Osteocyte (in vitro differentiated cells): ENCODE data around the gene OSBPL10. TPM values are rescaled to one million over a fixed set of nuclear protein-coding genes. Genes with fewer than 3 reads are reported as not detected.
A peak's percentile ranks its signal among the peaks of the same experiment; 100 is the strongest.

Experiments used
- DNase-seq: peaks from one replicate; pipeline ENCODE4 v3.0.0; 2021; ENCODE audit warnings: mixed read lengths; ENCODE audit not compliant: unreplicated experiment; ENCODE audit errors: extremely low spot score
- H3K27ac Mint-ChIP-seq: one replicate; pipeline ENCODE4 v1.8.0; 2021; ENCODE audit warnings: mild to moderate bottlenecking, mixed read lengths; ENCODE audit not compliant: unreplicated experiment
- H3K27me3 Mint-ChIP-seq: one replicate; pipeline ENCODE4 v1.8.0; 2021; ENCODE audit warnings: mixed read lengths; ENCODE audit not compliant: unreplicated experiment
- H3K36me3 Mint-ChIP-seq: one replicate; pipeline ENCODE4 v1.8.0; 2021; ENCODE audit warnings: mixed read lengths; ENCODE audit not compliant: unreplicated experiment
- H3K4me1 Mint-ChIP-seq: one replicate; pipeline ENCODE4 v1.8.0; 2021; ENCODE audit warnings: mixed read lengths; ENCODE audit not compliant: unreplicated experiment
- H3K4me3 Mint-ChIP-seq: one replicate; pipeline ENCODE4 v1.8.0; 2021; ENCODE audit warnings: mild to moderate bottlenecking, moderate library complexity, mixed read lengths; ENCODE audit not compliant: unreplicated experiment
- H3K9me3 Mint-ChIP-seq: one replicate; pipeline ENCODE4 v1.8.0; 2021; ENCODE audit warnings: mixed read lengths; ENCODE audit not compliant: unreplicated experiment
- CTCF ChIP-seq: fragments of 200-600 bp; sonication (generic); IDR thresholded peaks from 2 replicates; pipeline ENCODE4 v1.5.0; 2021; ENCODE audit warnings: antibody characterized with exemption, mild to moderate bottlenecking, moderate library complexity
- total RNA-seq: library from RNA; stranded (reverse); gene quantifications from 2 replicates; pipeline ENCODE4 v1.2.1, GENCODE V29; 2021

Gene OSBPL10
- total RNA-seq, 1 donor from 2014 or later = 21.7 TPM

- Mint-ChIP-seq H3K9me3 (no peaks in the 10 kb centered on the region), H3K4me3 (no peak overlapping the region), H3K4me1 (peaks cover 17% of the 10 kb centered on the region), H3K27me3 (no peaks in the 10 kb centered on the region), H3K36me3 (no peaks in the 10 kb centered on the region), H3K27ac (no peak overlapping the region)
- DNase-seq = no peak
- TF ChIP-seq CTCF = no peak
Observed at GRCh38 chr3:31927811-31928210, 53.3 kb downstream of the OSBPL10 start.

- Mint-ChIP-seq H3K27me3 (no peaks in the 10 kb centered on the region), H3K36me3 (no peaks in the 10 kb centered on the region), H3K4me3 (no peak overlapping the region), H3K9me3 (no peaks in the 10 kb centered on the region), H3K4me1 (peaks cover 17% of the 10 kb centered on the region), H3K27ac (no peak overlapping the region)
- DNase-seq = peak; percentile 10
- TF ChIP-seq CTCF = no peak
Observed at GRCh38 chr3:31926543-31926942, 54.5 kb downstream of the OSBPL10 start.

- Mint-ChIP-seq H3K27ac (no peak overlapping the region), H3K9me3 (peaks cover under 1% of the 10 kb centered on the region), H3K36me3 (peaks cover 1% of the 10 kb centered on the region), H3K4me1 (peaks cover 17% of the 10 kb centered on the region), H3K4me3 (no peak overlapping the region), H3K27me3 (no peaks in the 10 kb centered on the region)
- no peak for DNase-seq
- TF ChIP-seq CTCF = no peak
Observed at GRCh38 chr3:31925271-31925630, 55.8 kb downstream of the OSBPL10 start.

GRCh38 chr3:31924610-31925270 is 56.3 kb downstream of the OSBPL10 start:
- Mint-ChIP-seq H3K27ac (no peak overlapping the region), H3K4me1 (peaks cover 17% of the 10 kb centered on the region), H3K9me3 (peaks cover 6% of the 10 kb centered on the region), H3K27me3 (no peaks in the 10 kb centered on the region), H3K36me3 (peaks cover 4% of the 10 kb centered on the region), H3K4me3 (no peak overlapping the region)
- TF ChIP-seq CTCF = no peak
- no peak for DNase-seq

- no peak for TF ChIP-seq CTCF
- Mint-ChIP-seq H3K4me1 (peaks cover 32% of the 10 kb centered on the region), H3K27ac (no peak overlapping the region), H3K9me3 (peaks cover 10% of the 10 kb centered on the region), H3K27me3 (no peaks in the 10 kb centered on the region), H3K4me3 (no peak overlapping the region), H3K36me3 (peaks cover 4% of the 10 kb centered on the region)
- no peak for DNase-seq
Observed at GRCh38 chr3:31922962-31923361, 58.1 kb downstream of the OSBPL10 start.
